DMS53 treated with DMSO at 0.1 percent for 48 hours (cell line): ENCODE results near the gene TRPM3.

Source experiments
- DNase-seq: peaks from one replicate; lab custom pipeline; 2025; ENCODE audit not compliant: unreplicated experiment; lab: John Stamatoyannopoulos, UW

TRPM3 gene

GRCh38 chr9:71121275-71122021 lies at the start of gene TRPM3:
Gene TRPM3, minus strand, starts transcription at chr9:71121621. Its CDS starts 267 bp downstream, at chr9:71121354.
- DNase-seq: no peak

- DNase-seq: no peak
Measured at GRCh38 chr9:71168418-71168817, 47.0 kb upstream of the TRPM3 start.

- no peak for DNase-seq
Measured at GRCh38 chr9:71162126-71162525, 40.7 kb upstream of the TRPM3 start.

- DNase-seq: no peak
Measured at GRCh38 chr9:71157731-71158130, 36.3 kb upstream of the TRPM3 start.

DNA sequence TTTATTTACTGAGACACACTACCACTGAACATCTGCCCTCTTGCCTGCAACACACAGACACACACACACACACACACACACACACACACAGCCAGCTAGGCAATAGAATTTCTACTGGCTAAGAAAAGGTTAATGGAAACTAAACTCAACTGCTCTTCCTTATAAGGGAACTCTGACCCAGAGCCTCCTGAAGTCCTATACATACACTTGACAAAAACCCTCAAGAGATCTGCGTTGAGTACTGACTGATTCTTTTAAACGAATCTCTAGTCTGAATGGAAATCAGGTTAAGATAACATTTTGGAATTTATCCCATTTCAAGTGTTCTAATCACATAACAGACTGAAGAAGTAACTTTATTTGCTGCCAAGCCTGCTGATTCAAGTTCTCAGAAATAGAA lies 25.9 kb upstream of the TRPM3 start:
- DNase-seq: no peak

- no peak for DNase-seq
Measured at GRCh38 chr9:71146511-71146910, 25.1 kb upstream of the TRPM3 start.

DNA sequence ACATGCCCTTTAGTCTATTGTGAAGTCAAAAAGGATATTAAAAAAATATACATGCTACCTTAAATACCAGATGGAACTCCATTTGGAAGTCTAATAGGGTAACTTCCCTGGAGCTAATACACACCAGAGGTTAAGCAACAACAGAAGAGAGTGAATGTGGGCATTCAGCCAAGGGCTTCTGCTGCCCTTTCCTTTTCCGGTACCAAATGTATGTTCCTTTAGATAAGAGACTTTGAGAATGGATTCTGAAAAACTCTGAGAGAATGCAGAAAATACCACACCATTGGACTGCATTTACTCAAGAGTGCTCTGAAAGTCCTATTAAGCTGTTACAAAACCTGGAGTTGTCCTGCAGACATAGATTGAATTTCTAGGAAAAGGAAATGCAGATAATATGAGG lies 23.8 kb upstream of the TRPM3 start:
- no peak for DNase-seq

DNA sequence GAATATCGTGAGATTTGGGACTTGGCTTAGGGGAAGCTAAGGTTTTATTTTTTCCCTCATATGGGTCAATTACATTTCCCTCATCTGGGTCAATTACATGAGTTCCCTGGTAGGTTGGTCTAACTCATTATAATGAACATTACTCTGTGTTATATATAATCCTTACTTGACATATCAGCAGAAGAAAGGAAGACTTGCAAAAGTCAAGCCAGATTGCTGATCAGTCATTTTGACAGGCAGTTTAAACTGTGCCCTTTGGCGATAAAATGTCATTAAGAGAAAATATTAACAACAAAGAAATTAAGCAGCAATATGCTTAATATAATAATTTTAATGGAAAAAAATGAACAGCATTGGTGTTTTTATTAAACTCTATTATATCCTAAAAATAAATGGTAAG lies 23.1 kb upstream of the TRPM3 start:
- no peak for DNase-seq

- DNase-seq: no peak
Measured at GRCh38 chr9:71136696-71137095, 15.3 kb upstream of the TRPM3 start.

GRCh38 chr9:71131145-71131544 lies 9.7 kb upstream of the TRPM3 start:
- DNase-seq: no peak

- DNase-seq: no peak
Measured at GRCh38 chr9:71130521-71130920, 9.1 kb upstream of the TRPM3 start.

GRCh38 chr9:71128796-71129195 lies 7.4 kb upstream of the TRPM3 start:
- no peak for DNase-seq

DNA sequence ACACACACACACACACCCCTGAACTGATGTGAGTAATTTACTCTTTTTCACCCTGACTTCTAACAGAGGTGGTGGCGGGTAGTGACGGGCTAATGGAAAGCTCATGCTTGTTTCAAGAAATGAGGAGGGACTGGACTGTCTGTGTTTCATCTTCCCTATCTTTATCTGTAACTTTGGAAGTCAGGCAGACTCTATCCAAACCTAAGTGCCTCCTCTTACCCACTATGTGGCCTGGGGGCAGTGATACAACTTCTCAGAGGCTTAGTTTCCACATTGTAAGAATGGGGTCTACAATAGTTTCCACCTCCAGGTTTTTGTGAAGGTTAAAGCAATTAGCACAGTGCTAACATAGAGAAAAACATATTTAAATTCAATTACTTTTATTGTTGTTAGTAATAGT lies 5.9 kb upstream of the TRPM3 start:
- DNase-seq: no peak

GRCh38 chr9:71122421-71122820 lies 1.0 kb upstream of the TRPM3 start:
- no peak for DNase-seq

GRCh38 chr9:71122022-71122275 lies 528 bp upstream of the TRPM3 start:
- DNase-seq: no peak

- DNase-seq: no peak
Measured at GRCh38 chr9:71120501-71121247, 747 bp downstream of the TRPM3 start.

DNA sequence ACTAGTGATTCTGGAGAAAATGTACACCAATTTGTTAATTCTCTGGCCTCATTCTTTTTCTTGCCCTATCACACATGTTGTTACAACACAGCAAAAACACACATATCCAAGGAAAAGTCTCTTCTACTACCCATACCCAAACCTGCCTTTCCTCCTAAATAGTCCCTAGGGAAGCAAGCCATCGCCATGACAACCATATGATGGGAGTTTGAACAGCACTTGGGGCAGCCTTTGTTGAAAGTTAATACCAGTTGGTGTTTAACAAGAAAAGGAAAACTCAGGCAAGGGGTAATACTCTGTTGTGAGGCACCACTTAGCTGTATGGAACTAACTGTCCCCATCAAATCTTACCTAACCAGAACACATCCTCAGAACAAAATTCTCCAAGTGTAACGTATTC lies 1.7 kb downstream of the TRPM3 start:
- DNase-seq: no peak

GRCh38 chr9:71118324-71118723 lies 3.1 kb downstream of the TRPM3 start:
- no peak for DNase-seq

- no peak for DNase-seq
Measured at GRCh38 chr9:71115448-71115975, 5.9 kb downstream of the TRPM3 start.

- DNase-seq: no peak
Measured at GRCh38 chr9:71112866-71113265, 8.6 kb downstream of the TRPM3 start.

DNA sequence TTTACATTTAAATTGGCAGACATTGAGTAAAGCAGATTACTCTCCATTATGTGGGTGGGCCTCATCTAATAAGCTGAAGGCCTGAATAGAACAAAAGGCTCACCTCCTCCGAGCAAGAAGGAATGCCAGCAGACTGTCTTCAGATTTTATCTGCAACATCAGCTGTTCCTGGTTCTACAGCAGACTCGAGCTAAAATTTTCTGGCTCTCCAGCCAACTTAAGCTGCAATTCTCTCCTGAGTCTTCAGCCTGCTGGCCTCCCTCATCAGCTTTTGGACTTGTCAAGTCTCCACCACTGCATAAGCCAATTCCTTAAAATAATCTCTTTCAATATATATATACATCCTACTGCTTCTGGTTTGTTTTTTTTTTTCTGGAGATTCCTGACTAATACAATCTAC lies 12.5 kb downstream of the TRPM3 start:
- no peak for DNase-seq

- no peak for DNase-seq
Measured at GRCh38 chr9:71106992-71107391, 14.4 kb downstream of the TRPM3 start.

GRCh38 chr9:71105192-71105591 lies 16.2 kb downstream of the TRPM3 start:
- DNase-seq: no peak
